ENCODE data around the gene POLR1G. TPM values are rescaled to one million over a fixed set of nuclear protein-coding genes. Genes with fewer than 3 reads are reported as not detected.

POLR1G gene
- total RNA-seq, 1 experiment from 2014 or later = 30.5 TPM

- H3K79me2 ChIP-seq (ENCODE audit: insufficient read depth, low read length) = peaks cover 35% of the 10 kb centered on the region
- ChIA-PET CTCF (no interaction called here), RAD21 (ENCODE audit: low non-redundant PET in 1 of 2, low total read pairs in 2 of 2, uncharacterized antibody in 2 of 2, unreplicated experiment in 2 of 2) (no interaction called here), POLR2A (no interaction called here)
- H3K9me3 ChIP-seq (ENCODE audit: control insufficient read depth in 1 of 2, insufficient read depth in 1 of 2, low read depth in 1 of 2, low read length in 2 of 2) = no peaks in the 10 kb centered on the region
- no TSS peak for BruUV-seq (replicated peaks)
- H4K20me1 ChIP-seq (ENCODE audit: insufficient read depth) = no peaks in the 10 kb centered on the region
- intact Hi-C loops (cut with micrococcal nuclease) = no loop called here
- no peak overlapping the region for H3K27ac ChIP-seq (ENCODE audit: low read depth, low read length)
- no peak overlapping the region for H2AFZ ChIP-seq (ENCODE audit: low read depth, low read length, poor library complexity, severe bottlenecking)
- DNase-seq (ENCODE audit: low read depth, low spot score) = no peak
- H3K9me2 ChIP-seq (ENCODE audit: insufficient read depth) = no peaks in the 10 kb centered on the region
- no peak for TF ChIP-seq YY1 (IDR thresholded peaks at IDR 0.05; ENCODE audit: extremely low read depth, insufficient replicate concordance, low read depth, low read length)
- no peak for ATAC-seq
- H3K36me3 ChIP-seq (ENCODE audit: control insufficient read depth in 1 of 2, insufficient read depth in 2 of 2, low read length in 2 of 2) = peaks cover 11 to 26% of the 10 kb centered on the region in 2 experiments; a peak in 3 of 4 replicates
- no peak overlapping the region for H3K9ac ChIP-seq (ENCODE audit: low read length)
- peaks cover 18 to 59% of the 10 kb centered on the region in 2 experiments for H3K4me1 ChIP-seq (ENCODE audit: control insufficient read depth in 1 of 2, insufficient read depth in 2 of 2, low read length in 2 of 2)
- no peak overlapping the region for H3K4me3 ChIP-seq (replicated peaks in 1 of 2; ENCODE audit: low read depth in 1 of 2, low read length in 2 of 2)
- no peaks in the 10 kb centered on the region for H3K27me3 ChIP-seq (ENCODE audit: insufficient read depth, low read length)
- H3K4me2 ChIP-seq (ENCODE audit: low read length) = no peak overlapping the region
These were observed 13.5 kb downstream of the POLR1G start for GRCh38 chr19:45419895-45420294.

- DNase-seq (ENCODE audit: low read depth, low spot score) = no peak
- H3K9me3 ChIP-seq (ENCODE audit: control insufficient read depth in 1 of 2, insufficient read depth in 1 of 2, low read depth in 1 of 2, low read length in 2 of 2) = no peaks in the 10 kb centered on the region
- no peaks in the 10 kb centered on the region for H3K9me2 ChIP-seq (ENCODE audit: insufficient read depth)
- intact Hi-C loops (cut with micrococcal nuclease) = no loop called here
- TF ChIP-seq YY1 (IDR thresholded peaks at IDR 0.05; ENCODE audit: extremely low read depth, insufficient replicate concordance, low read depth, low read length) = no peak
- TF ChIP-seq, protein P1, sequence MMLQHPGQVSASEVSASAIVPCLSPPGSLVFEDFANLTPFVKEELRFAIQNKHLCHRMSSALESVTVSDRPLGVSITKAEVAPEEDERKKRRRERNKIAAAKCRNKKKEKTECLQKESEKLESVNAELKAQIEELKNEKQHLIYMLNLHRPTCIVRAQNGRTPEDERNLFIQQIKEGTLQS (IDR thresholded peaks at IDR 0.05) = no peak
- no peak for TF ChIP-seq CTCF (IDR thresholded peaks at IDR 0.05 in 2 of 3, conservative IDR thresholded peaks at IDR 0.05 in 1 of 3; ENCODE audit: borderline replicate concordance in 1 of 3, insufficient read depth in 1 of 3, low read depth in 2 of 3, low read length in 2 of 3)
- no peak for TF ChIP-seq EZH2 (IDR thresholded peaks at IDR 0.05)
- TF ChIP-seq SRF (IDR thresholded peaks at IDR 0.05; ENCODE audit: low read depth) = no peak
- TF ChIP-seq TCF7L2 (IDR thresholded peaks at IDR 0.05; ENCODE audit: borderline replicate concordance, extremely low read depth, insufficient read depth, insufficient read length) = no peak
- no peak for TF ChIP-seq ZFX (IDR thresholded peaks at IDR 0.05)
- TF ChIP-seq SIN3A (IDR thresholded peaks at IDR 0.05; ENCODE audit: low read depth) = no peak
- no peaks in the 10 kb centered on the region for H4K20me1 ChIP-seq (ENCODE audit: insufficient read depth)
- no TSS peak for BruUV-seq (replicated peaks)
- no peak overlapping the region for H3K27ac ChIP-seq (ENCODE audit: low read depth, low read length)
- ChIA-PET POLR2A (no interaction called here), CTCF (no interaction called here), RAD21 (ENCODE audit: low non-redundant PET in 1 of 2, low total read pairs in 2 of 2, uncharacterized antibody in 2 of 2, unreplicated experiment in 2 of 2) (no interaction called here)
- H3K79me2 ChIP-seq (ENCODE audit: insufficient read depth, low read length) = peaks cover 35% of the 10 kb centered on the region
- H3K9ac ChIP-seq (ENCODE audit: low read length) = no peak overlapping the region
- no peak for ATAC-seq
- no peak overlapping the region for H3K4me2 ChIP-seq (ENCODE audit: low read length)
- no peak overlapping the region for H3K4me3 ChIP-seq (replicated peaks in 1 of 2; ENCODE audit: low read depth in 1 of 2, low read length in 2 of 2)
- no peak overlapping the region for H2AFZ ChIP-seq (ENCODE audit: low read depth, low read length, poor library complexity, severe bottlenecking)
- peaks cover 11 to 26% of the 10 kb centered on the region in 2 experiments; a peak in 3 of 4 replicates for H3K36me3 ChIP-seq (ENCODE audit: control insufficient read depth in 1 of 2, insufficient read depth in 2 of 2, low read length in 2 of 2)
- H3K4me1 ChIP-seq (ENCODE audit: control insufficient read depth in 1 of 2, insufficient read depth in 2 of 2, low read length in 2 of 2) = peaks cover 23 to 64% of the 10 kb centered on the region in 2 experiments
- no peaks in the 10 kb centered on the region for H3K27me3 ChIP-seq (ENCODE audit: insufficient read depth, low read length)
These were observed 13.9 kb downstream of the POLR1G start for GRCh38 chr19:45420356-45420755.

All from HCT116 (cell line).